AG08395 (cell line): ENCODE measurements around the gene RXYLT1.
A peak's percentile ranks its signal among the peaks of the same experiment; 100 is the strongest.
"Not testable (repeated sequence)": the region's sequence is repeated elsewhere in the genome, so short reads cannot be mapped to it uniquely, and the experiment has no call there.

Experiments
- DNase-seq: peaks from one replicate; pipeline ENCODE4 v3.0.0; 2012; ENCODE audit warnings: mixed read lengths, low spot score

Gene RXYLT1, protein sequence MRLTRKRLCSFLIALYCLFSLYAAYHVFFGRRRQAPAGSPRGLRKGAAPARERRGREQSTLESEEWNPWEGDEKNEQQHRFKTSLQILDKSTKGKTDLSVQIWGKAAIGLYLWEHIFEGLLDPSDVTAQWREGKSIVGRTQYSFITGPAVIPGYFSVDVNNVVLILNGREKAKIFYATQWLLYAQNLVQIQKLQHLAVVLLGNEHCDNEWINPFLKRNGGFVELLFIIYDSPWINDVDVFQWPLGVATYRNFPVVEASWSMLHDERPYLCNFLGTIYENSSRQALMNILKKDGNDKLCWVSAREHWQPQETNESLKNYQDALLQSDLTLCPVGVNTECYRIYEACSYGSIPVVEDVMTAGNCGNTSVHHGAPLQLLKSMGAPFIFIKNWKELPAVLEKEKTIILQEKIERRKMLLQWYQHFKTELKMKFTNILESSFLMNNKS

GRCh38 chr12:63779498-63780481 is at the start of gene RXYLT1:
Gene RXYLT1 (plus strand): TSS chr12:63779909. CDS start chr12:63779961, 52 bp downstream.
- DNase-seq: peak; percentile 96

GRCh38 chr12:63732779-63733178 is 46.9 kb upstream of the RXYLT1 start:
- DNase-seq: not testable (repeated sequence)

DNA sequence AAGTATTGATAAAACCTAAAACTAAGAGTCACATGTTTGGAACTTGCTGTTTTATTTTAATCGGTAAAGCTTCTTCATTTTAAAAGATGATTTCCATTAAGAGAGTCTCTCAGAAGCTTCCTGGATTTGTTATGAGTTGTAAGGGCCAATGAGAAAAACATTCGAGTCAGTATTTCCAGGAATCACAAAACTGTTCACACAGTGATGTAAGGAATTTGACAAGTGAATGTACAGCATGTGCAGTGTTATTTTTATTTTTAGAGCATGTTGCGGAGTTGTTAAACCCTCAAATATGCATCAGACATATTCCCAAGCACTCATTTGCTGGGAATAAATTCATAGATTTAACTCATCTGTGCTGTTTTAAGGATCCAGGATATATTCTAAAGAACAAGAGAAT is 46.1 kb upstream of the RXYLT1 start:
- not testable (repeated sequence) for DNase-seq

DNA sequence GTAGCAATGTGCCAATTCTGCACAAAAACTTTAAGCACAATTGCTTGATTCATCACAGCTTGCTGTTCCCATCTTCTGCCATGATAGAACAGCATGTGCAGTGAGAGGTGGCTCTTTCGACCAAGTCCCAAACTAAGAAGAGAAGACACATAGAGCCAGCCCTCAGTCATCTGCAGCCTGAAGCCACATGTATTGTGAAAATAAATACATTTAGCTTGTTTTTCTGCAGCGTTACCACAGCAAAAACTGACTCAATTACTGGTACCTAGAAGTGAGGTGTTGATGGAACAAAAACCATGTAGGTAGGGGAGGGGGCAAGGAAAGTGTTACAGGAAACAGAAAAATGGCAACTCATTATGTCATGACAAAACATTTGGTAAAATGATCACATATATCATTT is 39.2 kb upstream of the RXYLT1 start:
- not testable (repeated sequence) for DNase-seq

GRCh38 chr12:63741431-63741830 is 38.3 kb upstream of the RXYLT1 start:
- not testable (repeated sequence) for DNase-seq

- DNase-seq: peak; percentile 17
Observed at GRCh38 chr12:63744110-63744509, 35.6 kb upstream of the RXYLT1 start.

- DNase-seq: not testable (repeated sequence)
Observed at GRCh38 chr12:63746470-63746869, 33.2 kb upstream of the RXYLT1 start.

GRCh38 chr12:63747136-63747535 is 32.6 kb upstream of the RXYLT1 start:
- not testable (repeated sequence) for DNase-seq

DNA sequence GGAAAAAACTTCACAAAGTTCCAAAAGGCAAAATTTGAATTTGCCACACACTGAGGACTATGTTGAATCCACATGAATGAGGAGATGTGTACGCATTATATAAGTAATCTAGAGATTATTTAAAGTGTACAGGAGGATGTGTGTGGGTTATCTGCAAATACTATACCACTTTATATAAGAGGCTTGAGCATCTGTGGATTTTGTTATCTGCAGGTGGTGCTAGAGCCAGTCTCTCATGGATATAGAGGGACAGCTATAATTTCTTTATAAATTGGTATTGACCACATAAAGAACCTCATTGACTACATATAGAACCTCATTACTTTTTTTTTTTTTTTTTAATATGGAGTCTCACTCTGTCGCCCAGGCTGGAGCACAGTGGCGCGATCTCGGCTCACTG is 32.2 kb upstream of the RXYLT1 start:
- no peak for DNase-seq

DNA sequence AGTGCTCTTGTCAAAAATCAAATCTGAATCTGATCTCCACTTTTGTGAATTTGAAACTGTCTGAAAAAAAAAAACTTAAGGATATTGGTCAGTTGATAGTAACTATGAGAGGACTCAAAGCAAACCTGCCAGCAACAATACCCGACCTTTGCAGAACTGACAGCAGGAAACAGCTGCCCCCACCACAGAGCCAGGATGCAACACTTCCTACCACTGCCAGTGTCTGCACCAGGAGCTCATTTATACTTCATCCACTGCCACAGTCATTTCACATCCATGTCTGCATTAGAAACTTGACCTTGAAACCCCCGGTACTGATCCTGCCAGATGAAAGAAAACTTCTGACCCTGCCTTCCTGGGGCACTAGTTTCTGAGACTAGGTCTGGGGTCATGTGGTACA is 27.4 kb upstream of the RXYLT1 start:
- no peak for DNase-seq

GRCh38 chr12:63752841-63753240 is 26.9 kb upstream of the RXYLT1 start:
- no peak for DNase-seq

DNA sequence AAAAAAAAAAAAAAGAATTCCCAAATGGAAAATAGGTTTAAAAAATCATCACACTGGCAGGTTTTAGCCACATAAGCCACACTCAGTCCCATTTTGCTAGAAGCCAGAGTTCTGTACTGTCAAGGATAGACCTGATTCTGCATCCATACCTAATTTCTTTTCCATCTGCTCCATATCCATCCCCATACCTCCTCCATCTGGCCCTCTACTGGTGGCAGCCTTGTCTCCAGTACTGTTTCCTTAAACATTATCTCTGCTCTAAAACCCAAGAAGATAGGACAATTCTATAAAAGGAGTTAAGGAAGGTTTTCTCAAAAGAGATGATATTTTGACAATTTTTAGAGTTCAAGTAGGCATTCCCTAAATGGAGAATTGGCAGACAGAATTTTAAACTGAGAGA is 26.0 kb upstream of the RXYLT1 start:
- no peak for DNase-seq

GRCh38 chr12:63764481-63764880 is 15.2 kb upstream of the RXYLT1 start:
- no peak for DNase-seq

- no peak for DNase-seq
Observed at GRCh38 chr12:63766498-63766897, 13.2 kb upstream of the RXYLT1 start.

DNA sequence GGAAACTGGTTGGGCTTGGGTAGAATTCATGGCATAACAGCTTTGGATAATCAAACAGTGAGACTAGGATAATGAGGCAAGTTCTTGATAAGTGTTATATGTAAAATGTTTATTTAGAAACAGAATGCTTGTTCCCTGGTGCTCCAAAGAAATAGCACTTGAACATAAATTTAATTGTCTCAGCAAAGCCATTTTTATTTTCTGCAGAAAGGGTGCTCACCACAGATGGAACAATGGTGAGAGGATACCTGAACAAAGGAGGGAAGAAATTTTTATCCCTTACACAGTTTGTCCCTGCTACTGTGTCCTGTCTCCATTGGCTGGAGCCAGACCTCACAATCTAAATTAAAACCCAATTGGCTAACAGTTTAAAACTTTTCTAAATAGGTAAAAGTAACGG is 9.3 kb upstream of the RXYLT1 start:
- no peak for DNase-seq

- DNase-seq: no peak
Observed at GRCh38 chr12:63777340-63777739, 2.4 kb upstream of the RXYLT1 start.

DNA sequence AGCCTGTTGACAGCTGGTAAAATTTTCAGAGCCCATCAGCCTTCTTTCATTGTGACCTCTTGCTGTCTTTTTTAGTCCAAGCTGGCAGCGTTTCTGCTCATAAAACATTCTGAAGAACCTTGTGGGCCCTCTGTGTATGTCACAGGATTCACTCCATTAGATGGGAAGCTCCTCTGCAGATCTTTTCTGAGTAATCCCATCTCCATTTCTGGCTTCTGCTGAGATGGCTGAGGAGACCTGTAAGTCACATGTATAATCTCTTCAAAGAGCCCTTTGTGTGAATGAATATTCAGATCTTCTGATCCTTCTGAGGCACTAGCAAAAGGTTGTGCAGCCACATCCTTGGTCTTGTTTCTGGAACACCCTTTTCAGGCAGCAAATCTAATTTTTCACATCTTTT is 2.8 kb downstream of the RXYLT1 start:
- no peak for DNase-seq

GRCh38 chr12:63787306-63787705 is 7.6 kb downstream of the RXYLT1 start:
- no peak for DNase-seq

GRCh38 chr12:63790608-63790945 is 10.9 kb downstream of the RXYLT1 start:
- DNase-seq: no peak

DNA sequence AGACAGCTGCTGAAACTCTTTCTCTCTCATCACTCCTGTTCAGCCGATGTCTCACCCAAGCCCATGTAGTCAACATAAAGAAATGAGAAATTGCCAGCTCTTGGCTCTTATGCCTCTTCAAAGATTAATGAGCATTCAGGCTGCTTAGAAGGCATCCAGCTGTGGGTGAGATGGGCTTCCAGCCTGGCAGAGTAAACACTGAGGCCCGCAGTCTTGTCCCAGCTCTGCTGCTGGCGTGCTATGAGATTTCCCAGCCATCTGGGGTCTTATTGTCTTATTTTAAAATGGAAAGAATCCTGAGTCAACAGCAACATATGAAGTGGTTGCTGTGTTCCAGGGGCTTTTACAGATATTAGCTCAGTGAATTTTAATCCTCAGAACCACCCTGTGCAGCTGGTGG is 12.6 kb downstream of the RXYLT1 start:
- DNase-seq: no peak

DNA sequence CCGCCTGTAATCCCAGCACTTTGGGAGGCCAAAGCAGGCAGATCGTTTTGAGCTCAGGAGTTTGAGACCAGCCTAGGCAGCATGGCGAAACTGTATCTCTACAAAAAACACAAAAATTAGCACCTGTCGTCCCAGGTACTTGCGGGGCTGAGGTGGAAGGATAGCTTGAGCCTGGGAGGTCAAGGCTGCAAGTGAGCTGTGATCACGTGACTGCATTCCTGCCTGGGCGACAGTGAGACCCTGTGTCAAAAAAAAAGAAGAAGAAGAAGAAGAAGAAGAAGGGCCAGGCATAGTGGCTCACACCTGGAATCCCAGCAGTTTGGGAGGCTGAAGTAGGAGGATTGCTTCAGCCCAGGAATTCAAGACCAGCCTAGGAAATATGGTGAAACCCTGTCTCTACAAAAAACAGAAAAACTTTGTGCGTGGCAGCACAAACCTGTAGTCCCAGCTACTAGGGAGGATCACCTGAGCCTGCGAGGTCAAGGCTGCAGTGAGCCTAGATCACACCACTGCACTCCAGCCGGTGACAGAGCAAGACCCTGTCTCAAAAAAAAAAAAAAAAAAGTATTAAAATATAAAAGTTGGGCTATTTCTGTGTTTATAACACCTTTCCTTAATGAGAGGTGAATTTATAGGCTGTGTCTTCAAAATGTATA is 15.5 kb downstream of the RXYLT1 start:
- DNase-seq: no peak

- no peak for DNase-seq
Observed at GRCh38 chr12:63795944-63796343, 16.2 kb downstream of the RXYLT1 start.
